MM.1S (cell line): ENCODE measurements around the gene DCPS.

ENCODE experiments used
- CTCF ChIP-seq: fragments of 300-600 bp; sonication (generic); IDR thresholded peaks from 2 replicates; pipeline ENCODE4 v1.5.1; 2016; ENCODE audit warnings: antibody characterized with exemption, low read length, mixed read lengths
- EZH2 ChIP-seq: fragments of 300-600 bp; sonication (generic); optimal IDR thresholded peaks from 2 replicates; pipeline ENCODE3; 2017; ENCODE audit warnings: low read depth, mild to moderate bottlenecking, antibody characterized with exemption, low read length, mixed read lengths
- EZH2phosphoT487 ChIP-seq: fragments of 300-600 bp; sonication (generic); IDR thresholded peaks from 2 replicates; pipeline ENCODE4 v1.6.1; 2018; ENCODE audit warnings: antibody characterized with exemption, low read length

DNA sequence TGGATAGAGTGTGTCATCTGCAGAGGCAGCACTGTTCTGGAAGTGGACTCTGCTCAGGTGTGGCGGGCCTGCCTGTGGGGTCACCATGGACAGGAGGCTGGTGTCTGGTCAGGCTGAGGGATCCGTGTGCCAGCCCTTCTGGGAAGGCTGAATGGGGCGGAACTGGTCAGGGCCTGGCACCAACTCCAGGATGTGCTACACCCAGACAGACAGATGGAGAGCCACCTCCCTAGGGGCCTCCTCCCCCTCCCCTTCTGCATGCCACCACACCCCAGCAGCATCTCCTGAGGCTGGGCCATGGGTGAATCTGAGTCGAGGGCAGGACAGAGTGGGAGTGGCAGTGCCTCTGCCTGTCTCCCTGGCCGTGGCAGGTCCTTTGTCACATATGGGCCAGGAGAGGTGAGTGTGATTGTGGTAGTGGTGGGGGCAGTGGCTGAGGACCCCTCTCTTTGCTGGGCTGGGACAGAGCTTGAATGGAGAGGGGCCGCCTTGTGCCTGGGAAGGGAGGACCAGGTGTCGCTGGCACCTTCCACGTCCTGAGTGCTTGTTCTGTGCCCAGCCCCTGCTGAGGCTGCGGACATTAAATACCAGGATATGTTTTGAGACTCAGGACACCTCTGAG, 80.7 kb downstream of the DCPS start:
- no peak for TF ChIP-seq CTCF
- TF ChIP-seq EZH2 = no peak
- no peak for TF ChIP-seq EZH2phosphoT487
